Liver (tissue), 9 donors: Measurements from ENCODE around the gene ZNF689. TPM values are rescaled to one million over a fixed set of nuclear protein-coding genes. Genes with fewer than 3 reads are reported as not detected.

ENCODE experiments used
- DNase-seq: peaks from one replicate; pipeline ENCODE4 v3.0.0-alpha.2; 2017; ENCODE audit warnings: low spot score
- H3K27ac ChIP-seq, 2 donors: one replicate each; pipeline ENCODE4 v1.7.0; 2013; ENCODE audit warnings: inconsistent platforms in 2 of 2, low read length in 2 of 2, control low read depth in 1 of 2, low read depth in 1 of 2, mild to moderate bottlenecking in 1 of 2
- H3K27me3 ChIP-seq, 4 donors: one replicate each; pipeline versions ENCODE4 v1.6.1 to v1.7.0; 2013; ENCODE audit warnings: low read length in 3 of 4, inconsistent platforms in 1 of 4, mild to moderate bottlenecking in 1 of 4, moderate library complexity in 1 of 4; ENCODE audit not compliant: control insufficient read depth in 4 of 4, insufficient read depth in 4 of 4
- H3K36me3 ChIP-seq, 4 donors: one replicate each; pipeline versions ENCODE4 v1.6.1 to v1.7.0; 2013; ENCODE audit warnings: low read length in 3 of 4, mild to moderate bottlenecking in 3 of 4, low read depth in 1 of 4, moderate library complexity in 1 of 4; ENCODE audit not compliant: control insufficient read depth in 4 of 4, insufficient read depth in 3 of 4
- H3K4me1 ChIP-seq, 4 donors: one replicate each; pipeline versions ENCODE4 v1.6.1 to v1.7.0; 2013; ENCODE audit warnings: low read length in 3 of 4, mild to moderate bottlenecking in 3 of 4, moderate library complexity in 1 of 4; ENCODE audit not compliant: control insufficient read depth in 4 of 4, insufficient read depth in 4 of 4
- H3K4me3 ChIP-seq, 3 donors: one replicate each; pipeline versions ENCODE4 v1.6.1 to v1.7.0; 2013; ENCODE audit warnings: low read length in 3 of 3, control low read depth in 1 of 3, low read depth in 1 of 3, mild to moderate bottlenecking in 1 of 3
- H3K9ac ChIP-seq, 2 donors: one replicate each; pipeline ENCODE4 v1.7.0; 2013; ENCODE audit warnings: low read length in 2 of 2, mild to moderate bottlenecking in 2 of 2, moderate library complexity in 2 of 2, control low read depth in 1 of 2, low read depth in 1 of 2
- H3K9me3 ChIP-seq, 4 donors: one replicate each; pipeline versions ENCODE4 v1.6.1 to v1.7.0; 2013; ENCODE audit warnings: low read length in 3 of 4; ENCODE audit not compliant: control insufficient read depth in 4 of 4
- ATF3 ChIP-seq: IDR thresholded peaks from 2 replicates; pipeline ENCODE4 v1.6.1; 2016; ENCODE audit warnings: antibody characterized with exemption
- CTCF ChIP-seq: fragments of 150-350 bp; IDR thresholded peaks from 2 replicates; pipeline ENCODE4 v1.5.1; 2017; ENCODE audit warnings: improper control_type of control experiment, low read depth, low read length; ENCODE audit not compliant: missing input control
- EGR1 ChIP-seq, 2 donors: IDR thresholded peaks; 2 replicates each; pipeline ENCODE4 v1.6.1; 2016 to 2018; ENCODE audit warnings: antibody characterized with exemption in 2 of 2, low read depth in 2 of 2
- FOXA2 ChIP-seq: IDR thresholded peaks from 2 replicates; pipeline ENCODE4 v1.6.1; 2016; ENCODE audit warnings: antibody characterized with exemption
- GABPA ChIP-seq, 2 donors: IDR thresholded peaks in 1 of 2; conservative IDR thresholded peaks in 1 of 2; 2 replicates each; pipeline ENCODE4 v1.6.1; 2016; ENCODE audit warnings: antibody characterized with exemption in 2 of 2, mild to moderate bottlenecking in 1 of 2, moderate library complexity in 1 of 2
- HNF4A ChIP-seq, 2 donors: conservative IDR thresholded peaks; 2 replicates each; pipeline ENCODE4 v1.6.1; 2016; ENCODE audit warnings: antibody characterized with exemption in 2 of 2, mild to moderate bottlenecking in 2 of 2
- JUND ChIP-seq, 2 donors: IDR thresholded peaks; 2 replicates each; pipeline ENCODE4 v1.6.1; 2016; ENCODE audit warnings: antibody characterized with exemption in 2 of 2
- MAX ChIP-seq: IDR thresholded peaks from 2 replicates; pipeline ENCODE4 v1.6.1; 2016; ENCODE audit warnings: antibody characterized with exemption
- RAD21 ChIP-seq, 2 donors: IDR thresholded peaks; 2 replicates each; pipeline ENCODE4 v1.6.1; 2016; ENCODE audit warnings: antibody characterized with exemption in 2 of 2, mild to moderate bottlenecking in 2 of 2
- REST ChIP-seq: IDR thresholded peaks from 2 replicates; pipeline ENCODE4 v1.6.1; 2016; ENCODE audit warnings: antibody characterized with exemption, mild to moderate bottlenecking
- RXRA ChIP-seq, 2 donors: IDR thresholded peaks; 2 replicates each; pipeline ENCODE4 v1.6.1; 2017 to 2018; ENCODE audit warnings: antibody characterized with exemption in 2 of 2, mild to moderate bottlenecking in 1 of 2
- SP1 ChIP-seq: IDR thresholded peaks from 2 replicates; pipeline ENCODE4 v1.6.1; 2018; ENCODE audit warnings: antibody characterized with exemption, mild to moderate bottlenecking
- YY1 ChIP-seq: IDR thresholded peaks from 2 replicates; pipeline ENCODE4 v1.6.1; 2016; ENCODE audit warnings: antibody characterized with exemption, mild to moderate bottlenecking
- ZBTB33 ChIP-seq: IDR thresholded peaks from 2 replicates; pipeline ENCODE4 v1.6.1; 2016; ENCODE audit warnings: antibody characterized with exemption
- WGBS: extraction: QIAGEN DNeasy Blood & Tissue Kit; methylation state at CpG from one replicate; pipeline ENCODE4 v1.1.7; 2013; 5-methylcytosine and 5-hydroxymethylcytosine counted together
- polyA plus RNA-seq, 2 donors: library from polyadenylated mRNA; stranded (reverse) in 1 of 2; unstranded in 1 of 2; fragments of 200-250 nt in 1 of 2; fragments of >200 nt in 1 of 2; fragmentation: Nextera tagmentation in 1 of 2; extraction: Ambion mirVana in 1 of 2; gene quantifications; one replicate each; pipeline versions ENCODE4 v1.2.1 to v1.2.3, GENCODE V29; 2013 to 2015
- total RNA-seq, 2 donors: library from RNA; depleted of rRNA; stranded (reverse); fragments of >200 nt; gene quantifications; one replicate each; pipeline ENCODE4 v1.2.3, GENCODE V29; 2014
- donor health status: healthy.
- donor health status: healthy.
- donor health status: healthy.
- donor health status: healthy.
- donor health status: healthy.

ZNF689 gene
- total and polyA plus RNA-seq, 4 donors, result 2.6 to 5.8 (median 4.3) TPM

- Histone ChIP-seq H3K9me3 (no peaks in the 10 kb centered on the region), H3K9ac (no peak overlapping the region), H3K27ac (peak overlapping the region in 1 of 2 donors; percentile 68), H3K4me3 (no peak overlapping the region), H3K4me1 (peaks cover 2 to 25% (median 20%) of the 10 kb centered on the region in 4 donors), H3K27me3 (no peaks in the 10 kb centered on the region), H3K36me3 (no peaks in the 10 kb centered on the region)
- WGBS, result 73% methylated on average over 5 of the region's 5 CpGs
- DNase-seq, result no peak
- TF ChIP-seq MAX (no peak), EGR1 (IDR thresholded peaks at IDR 0.05; ENCODE audit: low read depth in 2 of 2) (peak in 1 of 2 donors; percentile 20)
These were observed 9.4 kb upstream of the ZNF689 start for GRCh38 chr16:30619638-30620037.

- H3K9me3 ChIP-seq, result no peaks in the 10 kb centered on the region
These were observed 9.0 kb upstream of the ZNF689 start for GRCh38 chr16:30619202-30619601.

More at GRCh38 chr16:30619202-30619601, 9.0 kb upstream of the ZNF689 start:
- no peak overlapping the region for H3K9ac ChIP-seq
- TF ChIP-seq CTCF, result no peak
- peak; percentile 66 for TF ChIP-seq MAX
- TF ChIP-seq YY1, result peak; percentile 77
- TF ChIP-seq JUND (IDR thresholded peaks at IDR 0.05), result peak in 1 of 2 donors; percentile 47
- TF ChIP-seq ZBTB33, result no peak
- TF ChIP-seq GABPA (IDR thresholded peaks at IDR 0.05 in 1 of 2, conservative IDR thresholded peaks at IDR 0.05 in 1 of 2), result peak in 1 of 2 donors; percentile 36
- no peak for TF ChIP-seq EGR1 (IDR thresholded peaks at IDR 0.05; ENCODE audit: low read depth in 2 of 2)
- TF ChIP-seq REST, result no peak
- TF ChIP-seq HNF4A (conservative IDR thresholded peaks at IDR 0.05), result peak; percentile 66 to 78
- peak; percentile 72 to 73 for TF ChIP-seq RXRA (IDR thresholded peaks at IDR 0.05)
- TF ChIP-seq FOXA2, result peak; percentile 45
- TF ChIP-seq ATF3, result peak; percentile 76
- TF ChIP-seq SP1, result peak; percentile 73
- peak; percentile 18 to 56 for TF ChIP-seq RAD21 (IDR thresholded peaks at IDR 0.05)
- H3K4me1 ChIP-seq, result peaks cover 2 to 25% (median 20%) of the 10 kb centered on the region in 4 donors
- H3K4me3 ChIP-seq, result no peak overlapping the region
- no peak for DNase-seq
- H3K36me3 ChIP-seq, result no peaks in the 10 kb centered on the region
- H3K27ac ChIP-seq, result peak overlapping the region in 1 of 2 donors; percentile 68
- H3K27me3 ChIP-seq, result no peaks in the 10 kb centered on the region
- WGBS, result 63% methylated on average over 4 of the region's 4 CpGs
